Hepatic stellate cell (primary cell): ENCODE measurements around the gene NDUFS6.

Source experiments
- DNase-seq: peaks from one replicate; pipeline ENCODE4 v3.0.0; 2011; ENCODE audit warnings: low spot score

Gene NDUFS6

GRCh38 chr5:1765880-1766235 lies 35.3 kb upstream of the NDUFS6 start:
- no peak for DNase-seq

GRCh38 chr5:1767524-1768282 lies 33.5 kb upstream of the NDUFS6 start:
- DNase-seq = no peak

DNA sequence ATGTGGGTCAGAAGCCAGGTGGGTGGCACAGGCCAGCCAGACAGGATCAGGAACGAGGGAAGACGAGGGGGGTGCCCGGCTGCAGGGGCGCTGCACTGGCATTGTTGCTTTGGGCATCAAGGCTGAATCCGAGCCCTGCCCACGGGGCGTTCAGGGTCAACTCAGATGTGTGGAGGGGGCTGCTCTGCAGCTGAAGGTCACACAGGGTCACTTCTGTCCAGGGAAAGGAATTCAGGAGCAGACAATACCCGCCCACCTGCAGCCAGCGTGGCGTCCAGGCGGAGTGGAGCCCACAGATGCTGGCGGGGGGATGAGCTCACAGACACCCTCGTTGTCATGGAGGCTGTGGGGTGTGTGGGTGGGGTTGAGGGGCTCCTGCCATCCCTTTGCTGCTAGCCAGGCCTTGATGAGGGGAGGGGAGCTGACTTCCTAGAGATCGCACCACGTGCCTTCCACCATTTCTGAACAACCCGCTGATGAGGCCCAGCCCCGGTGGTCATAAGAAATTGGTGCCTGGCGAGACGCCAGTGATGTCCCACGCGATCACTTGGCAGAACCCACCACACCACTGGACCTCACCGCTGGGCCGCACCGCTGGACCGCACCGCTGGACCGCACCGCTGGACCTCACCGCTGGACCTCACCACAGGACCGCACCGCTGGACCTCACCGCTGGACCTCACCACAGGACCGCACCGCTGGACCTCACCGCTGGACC lies 32.8 kb upstream of the NDUFS6 start:
- no peak for DNase-seq

- no peak for DNase-seq
Measured at GRCh38 chr5:1769017-1769640, 32.1 kb upstream of the NDUFS6 start.

DNA sequence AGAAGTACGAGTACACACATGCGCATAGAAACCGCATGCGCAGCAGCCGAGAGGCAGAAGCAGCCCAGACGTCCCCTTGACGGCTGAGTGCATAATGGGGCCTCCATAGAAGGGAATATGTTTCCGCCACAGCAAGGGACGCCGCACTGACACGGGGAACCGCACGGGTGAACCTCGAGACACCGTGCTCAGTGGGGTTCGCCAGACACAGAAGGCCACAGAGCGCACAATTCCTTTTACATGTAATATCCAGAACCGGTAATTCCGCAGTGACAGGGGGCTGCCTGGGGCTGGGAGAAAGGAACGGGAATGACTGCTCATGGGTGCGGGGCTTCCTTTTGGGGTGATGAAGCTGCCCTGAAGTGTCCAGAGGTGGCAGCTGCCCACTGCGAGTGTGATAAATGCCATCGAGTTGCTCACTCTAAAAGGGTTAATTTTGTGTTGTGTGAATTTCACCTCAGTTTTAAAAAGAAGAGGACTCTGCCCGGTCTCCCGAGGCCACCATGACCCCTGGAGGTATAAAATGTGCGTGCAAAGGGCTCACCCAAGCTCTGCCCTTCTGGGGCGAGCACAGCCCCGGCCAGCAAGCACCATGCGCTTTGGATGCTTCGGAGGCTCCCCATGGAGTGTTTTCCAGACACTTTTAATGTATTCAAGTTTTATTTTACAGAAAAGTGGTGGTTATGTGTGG lies 31.3 kb upstream of the NDUFS6 start:
- DNase-seq = no peak

- DNase-seq = no peak
Measured at GRCh38 chr5:1770443-1770802, 30.8 kb upstream of the NDUFS6 start.

- DNase-seq = no peak
Measured at GRCh38 chr5:1771149-1772065, 29.8 kb upstream of the NDUFS6 start.

DNA sequence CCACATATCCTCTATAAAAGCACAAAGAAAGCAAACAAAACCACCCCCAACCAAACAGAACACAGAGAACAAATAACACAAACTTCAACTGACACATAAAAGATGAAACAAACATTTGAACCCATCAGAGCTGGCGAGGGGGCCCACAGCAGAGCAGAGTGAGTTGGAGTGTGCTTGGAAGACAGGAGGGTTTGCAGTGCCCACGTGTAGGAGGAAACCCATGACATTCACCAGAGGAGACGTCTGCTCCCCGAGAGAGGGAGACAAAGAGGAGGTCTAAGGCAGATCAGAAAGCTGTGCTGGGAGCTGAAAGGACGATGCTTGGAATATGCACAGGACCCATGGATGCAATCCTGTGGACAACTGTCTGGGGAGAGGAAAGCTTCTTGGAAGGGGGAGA lies 28.6 kb upstream of the NDUFS6 start:
- DNase-seq = peak; percentile 77

DNA sequence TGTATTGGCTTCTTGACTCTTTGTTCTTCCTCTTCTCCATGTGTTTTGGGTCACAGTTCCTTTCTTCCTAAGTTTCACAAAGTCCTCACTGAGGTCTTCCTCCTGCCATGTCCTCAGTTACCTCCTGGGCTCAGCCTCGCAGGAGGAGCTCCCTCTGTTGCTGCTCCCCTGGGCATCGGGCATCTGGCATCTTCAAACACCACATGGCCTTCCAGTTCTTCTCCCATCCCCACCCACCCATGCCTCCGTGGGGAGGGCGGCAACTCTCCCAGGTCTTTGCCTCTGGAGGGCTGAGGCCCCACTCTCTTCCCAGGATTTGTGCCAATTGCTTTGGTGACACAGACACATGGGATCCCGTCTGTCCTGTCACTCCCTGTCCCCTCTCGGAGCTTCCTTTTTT lies 24.4 kb upstream of the NDUFS6 start:
- no peak for DNase-seq

GRCh38 chr5:1777281-1778137 lies 23.7 kb upstream of the NDUFS6 start:
- DNase-seq = no peak

GRCh38 chr5:1778138-1779020 lies 22.8 kb upstream of the NDUFS6 start:
- no peak for DNase-seq

DNA sequence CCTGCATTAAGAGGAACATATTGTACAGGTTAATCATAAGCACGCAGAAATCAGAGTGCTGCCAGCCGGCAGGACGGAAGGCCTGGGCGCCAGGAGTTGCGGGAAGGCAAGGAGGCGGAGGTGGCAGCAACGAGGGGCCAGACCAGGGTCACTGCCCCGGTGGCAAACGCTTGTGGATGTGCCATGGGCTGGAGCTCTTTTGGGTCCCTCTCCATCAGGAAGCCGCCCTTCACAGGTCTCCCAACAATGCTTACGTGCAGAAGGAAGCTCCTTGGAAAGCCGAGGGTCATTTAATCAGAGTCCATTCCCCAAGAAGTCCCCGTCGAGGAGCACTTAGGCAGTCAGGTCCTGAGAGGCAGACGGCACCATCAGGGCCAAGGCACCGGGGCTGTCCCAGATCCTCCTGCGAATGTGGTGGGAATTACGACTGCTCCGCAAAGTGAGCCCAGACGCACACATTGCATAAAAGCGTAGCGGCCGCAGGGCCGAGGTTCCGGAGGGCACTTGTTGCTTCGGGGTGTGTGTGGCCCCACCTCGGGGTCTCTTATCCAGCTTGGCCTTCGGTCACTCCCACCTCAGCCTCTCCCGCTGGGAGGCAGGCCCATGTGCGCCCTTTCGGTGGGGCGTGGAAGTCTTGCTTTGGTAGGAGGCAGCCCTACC lies 22.1 kb upstream of the NDUFS6 start:
- no peak for DNase-seq

DNA sequence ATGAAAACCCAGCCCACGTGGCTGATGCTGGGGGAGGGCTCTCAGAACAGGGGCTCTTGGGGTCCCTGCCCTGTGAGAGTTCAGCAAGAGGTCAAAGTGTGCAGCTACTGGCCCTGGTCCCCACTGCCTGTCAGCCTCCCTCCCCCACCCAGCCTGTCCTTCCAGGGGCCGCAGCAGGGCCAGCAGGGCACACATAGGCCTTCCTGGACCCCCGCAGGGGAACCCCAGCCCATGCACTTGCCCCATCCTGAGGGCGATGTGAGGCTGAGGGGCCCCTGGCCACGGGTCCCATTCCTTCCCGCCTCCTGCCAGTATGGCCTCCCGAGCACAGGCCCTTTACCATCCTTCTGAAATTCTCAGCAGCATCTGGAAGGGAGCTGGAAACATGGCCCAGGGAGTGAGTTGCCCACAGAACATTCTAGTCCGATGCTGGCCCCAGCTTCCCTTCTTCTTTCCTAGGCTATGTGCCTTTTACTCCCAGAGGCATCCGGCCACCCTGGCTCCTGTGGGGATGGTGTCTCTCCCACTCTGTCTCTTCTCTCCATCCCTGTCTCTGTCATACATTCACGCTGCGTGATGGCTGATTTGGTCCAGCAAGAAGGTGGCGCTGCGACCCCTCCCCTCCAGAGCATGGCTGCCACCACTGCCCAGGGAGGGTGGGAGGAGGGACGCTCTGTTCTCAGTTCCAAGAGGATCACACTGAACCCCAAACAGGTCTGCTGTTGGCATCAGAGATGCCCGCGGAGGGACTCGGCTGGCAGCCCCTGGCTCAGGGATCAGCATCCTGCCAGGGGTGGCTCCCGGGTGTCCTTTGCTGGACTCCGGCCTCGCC lies 21.2 kb upstream of the NDUFS6 start:
- DNase-seq = no peak

- no peak for DNase-seq
Measured at GRCh38 chr5:1780614-1780930, 20.6 kb upstream of the NDUFS6 start.

GRCh38 chr5:1781107-1781506 lies 20.1 kb upstream of the NDUFS6 start:
- no peak for DNase-seq

GRCh38 chr5:1781726-1782384 lies 19.4 kb upstream of the NDUFS6 start:
- no peak for DNase-seq

GRCh38 chr5:1782385-1783215 lies 18.6 kb upstream of the NDUFS6 start:
- DNase-seq = no peak
